Measurements from ENCODE around the gene TP63. TPM values are rescaled to one million over a fixed set of nuclear protein-coding genes. Genes with fewer than 3 reads are reported as not detected.

TP63 gene
- total RNA-seq, 1 experiment from 2014 or later: not detected

DNA sequence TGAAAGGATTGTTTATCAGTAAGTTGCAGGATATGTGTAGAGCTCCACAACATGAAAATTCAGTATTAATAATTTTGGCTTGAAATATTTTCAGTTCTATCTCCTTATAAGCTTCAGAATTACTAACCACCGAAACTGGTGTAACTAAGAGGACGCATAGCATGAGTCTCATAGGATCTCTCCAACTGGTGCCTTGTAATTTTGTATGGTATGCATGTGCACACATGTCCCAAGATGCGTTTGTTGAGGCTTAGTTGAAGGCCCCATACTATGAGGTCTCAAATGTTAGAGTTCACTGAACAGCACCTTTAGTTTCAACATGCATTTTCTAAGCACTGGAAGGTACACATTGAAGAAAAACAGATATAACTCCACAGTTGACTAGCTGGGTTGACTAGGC lies 195.4 kb downstream of the TP63 start:
- WGBS (ENCODE audit: extremely low coverage, insufficient read length, low lambda C conversion rate): no CpG with 5 or more reads among the region's 3 CpGs
- Histone ChIP-seq H3K18ac (ENCODE audit: insufficient read length, low read depth, low read length) (no peak overlapping the region), H2BK5ac (ENCODE audit: insufficient read length, low read length) (no peak overlapping the region), H2AFZ (ENCODE audit: low read length) (no peak overlapping the region), H3K9ac (ENCODE audit: extremely low read depth, insufficient read length, low read length) (no peak overlapping the region), H4K20me1 (ENCODE audit: control insufficient read depth, insufficient read depth, insufficient read length) (no peaks in the 10 kb centered on the region), H2BK15ac (ENCODE audit: low read depth, low read length) (no peak overlapping the region), H3K4ac (ENCODE audit: low read depth, low read length) (no peak overlapping the region), H2BK12ac (ENCODE audit: insufficient read length, low read depth, low read length) (no peak overlapping the region), H3K23me2 (ENCODE audit: insufficient read length, low read depth, low read length, poor library complexity, severe bottlenecking) (no peaks in the 10 kb centered on the region), H3K79me2 (ENCODE audit: insufficient read depth, low read length) (no peaks in the 10 kb centered on the region), H3K23ac (ENCODE audit: insufficient read length, low read depth, low read length) (no peak overlapping the region), H4K8ac (replicated peaks; ENCODE audit: insufficient read length, low read depth, low read length) (no peak overlapping the region), H3T11ph (ENCODE audit: low read length) (no peak overlapping the region), H3K9me3 (ENCODE audit: control insufficient read depth, low read depth, low read length) (no peaks in the 10 kb centered on the region), H4K5ac (ENCODE audit: insufficient read length, low read depth, low read length) (no peak overlapping the region), H4K91ac (ENCODE audit: insufficient read length, low read depth, low read length) (no peak overlapping the region), H3K4me1 (ENCODE audit: insufficient read depth, low read length) (no peaks in the 10 kb centered on the region), H3K27me3 (ENCODE audit: insufficient read depth, low read length) (no peaks in the 10 kb centered on the region), H3K79me1 (ENCODE audit: insufficient read depth, low read depth, low read length, poor library complexity, severe bottlenecking) (no peaks in the 10 kb centered on the region), H2BK20ac (ENCODE audit: low read depth, low read length, poor library complexity, severe bottlenecking) (no peak overlapping the region), H3K27ac (ENCODE audit: insufficient read length, low read depth, low read length) (no peak overlapping the region), H3K4me2 (ENCODE audit: insufficient read depth, insufficient read length, low read length) (no peak overlapping the region), H2BK120ac (ENCODE audit: low read depth, low read length, poor library complexity, severe bottlenecking) (no peak overlapping the region), H2AK5ac (ENCODE audit: insufficient read length, low read length) (no peak overlapping the region), H3K56ac (ENCODE audit: insufficient read length, low read depth, low read length) (no peak overlapping the region), H3K14ac (ENCODE audit: insufficient read depth, low read length) (no peak overlapping the region)
- Mint-ChIP-seq H3K4me1 (peaks cover 0 to 9% of the 10 kb centered on the region in 2 experiments; a peak in 2 of 4 replicates), H3K36me3 (ENCODE audit: insufficient read depth in 1 of 3, low read depth in 3 of 3) (no peaks in the 10 kb centered on the region), H3K27ac (no peak overlapping the region), H3K27me3 (ENCODE audit: low read depth) (no peaks in the 10 kb centered on the region; the same call in 1 of the 2 replicates), H3K4me3 (no peak overlapping the region), H3K9me3 (no peaks in the 10 kb centered on the region)
- TF ChIP-seq CTCF (conservative IDR thresholded peaks at IDR 0.05): no peak
- no peak for DNase-seq

All from H9 (cell line).